ENCODE results near the gene ARMC7.
"Not testable (repeated sequence)": the region's sequence is repeated elsewhere in the genome, so short reads cannot be mapped to it uniquely, and the experiment has no call there.

ARMC7 gene

GRCh38 chr17:75069783-75070182 lies 40.0 kb upstream of the ARMC7 start:
- DNase-seq (ENCODE audit: low read depth): no peak
- peak; percentile 52 for TF ChIP-seq CTCF (IDR thresholded peaks at IDR 0.05; ENCODE audit: control insufficient read depth, insufficient read depth, low read depth, low read length, missing control alignments)
- H3K4me3 ChIP-seq (ENCODE audit: control insufficient read depth, low read depth, low read length): no peak overlapping the region

- DNase-seq (ENCODE audit: low read depth); H3K4me3 ChIP-seq (ENCODE audit: control insufficient read depth, low read depth, low read length): not testable (repeated sequence)
These were observed 38.1 kb upstream of the ARMC7 start for GRCh38 chr17:75071478-75072271.

- not testable (repeated sequence) for H3K4me3 ChIP-seq (ENCODE audit: control insufficient read depth, low read depth, low read length); DNase-seq (ENCODE audit: low read depth)
These were observed 36.9 kb upstream of the ARMC7 start for GRCh38 chr17:75072909-75073308.

- DNase-seq (ENCODE audit: low read depth): peak; percentile 86
- TF ChIP-seq CTCF (IDR thresholded peaks at IDR 0.05; ENCODE audit: control insufficient read depth, insufficient read depth, low read depth, low read length, missing control alignments): no peak
- no peak overlapping the region for H3K4me3 ChIP-seq (ENCODE audit: control insufficient read depth, low read depth, low read length)
These were observed 36.1 kb upstream of the ARMC7 start for GRCh38 chr17:75073618-75074047.

GRCh38 chr17:75074532-75074931 lies 35.2 kb upstream of the ARMC7 start:
- no peak for TF ChIP-seq CTCF (IDR thresholded peaks at IDR 0.05; ENCODE audit: control insufficient read depth, insufficient read depth, low read depth, low read length, missing control alignments)
- no peak overlapping the region for H3K4me3 ChIP-seq (ENCODE audit: control insufficient read depth, low read depth, low read length)
- DNase-seq (ENCODE audit: low read depth): no peak

- H3K4me3 ChIP-seq (ENCODE audit: control insufficient read depth, low read depth, low read length): no peak overlapping the region
- no peak for TF ChIP-seq CTCF (IDR thresholded peaks at IDR 0.05; ENCODE audit: control insufficient read depth, insufficient read depth, low read depth, low read length, missing control alignments)
- DNase-seq (ENCODE audit: low read depth): no peak
These were observed 34.0 kb upstream of the ARMC7 start for GRCh38 chr17:75075597-75076336.

- no peak overlapping the region for H3K4me3 ChIP-seq (ENCODE audit: control insufficient read depth, low read depth, low read length)
- no peak for TF ChIP-seq CTCF (IDR thresholded peaks at IDR 0.05; ENCODE audit: control insufficient read depth, insufficient read depth, low read depth, low read length, missing control alignments)
- DNase-seq (ENCODE audit: low read depth): no peak
These were observed 32.7 kb upstream of the ARMC7 start for GRCh38 chr17:75077072-75077495.

Data from AG09309 (cell line).